Measurements from ENCODE around the gene FLRT2.

DNA sequence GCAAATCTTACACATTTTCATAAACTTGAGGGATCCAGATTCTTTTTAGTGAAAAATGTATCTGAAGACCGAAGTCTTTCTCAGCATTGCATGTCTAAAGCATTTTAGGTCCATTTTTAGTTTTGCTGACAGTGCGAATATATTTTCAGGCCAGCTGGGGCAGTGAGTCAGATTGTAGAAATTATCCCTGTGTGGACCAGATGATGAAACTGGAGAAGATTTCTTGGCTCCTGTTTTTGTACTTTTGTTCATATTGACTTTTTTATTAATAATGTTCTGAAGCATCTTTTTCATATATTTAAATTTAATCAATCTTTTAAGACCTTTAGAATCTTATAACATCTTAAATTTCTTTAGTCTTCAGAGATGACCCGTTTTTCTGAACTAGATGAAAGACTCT is 173.1 kb downstream of the FLRT2 start:
- no peak for TF ChIP-seq JUN (IDR thresholded peaks at IDR 0.05)
- no peak for TF ChIP-seq CTCF (IDR thresholded peaks at IDR 0.05)
- no peak for TF ChIP-seq CHD2 (IDR thresholded peaks at IDR 0.05; ENCODE audit: low read length, partially characterized antibody)
- no peak for TF ChIP-seq BHLHE40 (IDR thresholded peaks at IDR 0.05; ENCODE audit: low read depth, low read length)
- TF ChIP-seq HMGXB4 (CRISPR knock-in tag; IDR thresholded peaks at IDR 0.05; ENCODE audit: borderline replicate concordance), result no peak
